ENCODE results near the gene ANKIB1. TPM values are rescaled to one million over a fixed set of nuclear protein-coding genes. Genes with fewer than 3 reads are reported as not detected.
"Not testable (repeated sequence)": the region's sequence is repeated elsewhere in the genome, so short reads cannot be mapped to it uniquely, and the experiment has no call there.

The ANKIB1 gene
- total and polyA plus RNA-seq, 3 donors from 2014 or later = 66.8 to 97.8 (median 84.4) TPM

GRCh38 chr7:92436612-92437445 is 191.1 kb downstream of the ANKIB1 start:
- Histone ChIP-seq H3K4me1 (no peaks in the 10 kb centered on the region), H3K27ac (no peak overlapping the region), H3K27me3 (no peaks in the 10 kb centered on the region), H3K4me3 (no peak overlapping the region), H3K36me3 (ENCODE audit: low read depth, missing control alignments) (no peaks in the 10 kb centered on the region), H3K9me3 (no peaks in the 10 kb centered on the region)
- intact Hi-C loops (cut with DNase I; ENCODE audit: low total_unique reads) = no loop called here
- WGBS, 2 donors = 71 to 75% methylated on average over 7 of the region's 7 CpGs
- no peak for DNase-seq
- no peak for TF ChIP-seq POLR2A (IDR thresholded peaks at IDR 0.05)
- no peak for TF ChIP-seq CTCF (IDR thresholded peaks at IDR 0.05)

- Histone ChIP-seq H3K36me3 (ENCODE audit: low read depth, missing control alignments) (no peaks in the 10 kb centered on the region), H3K27ac (no peak overlapping the region), H3K4me3 (no peak overlapping the region), H3K27me3 (no peaks in the 10 kb centered on the region), H3K4me1 (no peaks in the 10 kb centered on the region), H3K9me3 (no peaks in the 10 kb centered on the region)
- intact Hi-C loops (cut with DNase I; ENCODE audit: low total_unique reads) = no loop called here
- 72 to 75% methylated on average over 6 of the region's 6 CpGs for WGBS, 2 donors
- DNase-seq = no peak
- TF ChIP-seq POLR2A (IDR thresholded peaks at IDR 0.05) (no peak), CTCF (IDR thresholded peaks at IDR 0.05) (no peak)
Observed at GRCh38 chr7:92437956-92438491, 192.2 kb downstream of the ANKIB1 start.

GRCh38 chr7:92442720-92443119 is 196.9 kb downstream of the ANKIB1 start:
- intact Hi-C loops (cut with DNase I; ENCODE audit: low total_unique reads); DNase-seq; H3K4me1 ChIP-seq; H3K9me3 ChIP-seq; H3K27ac ChIP-seq; H3K4me3 ChIP-seq; H3K27me3 ChIP-seq; H3K36me3 ChIP-seq (ENCODE audit: low read depth, missing control alignments): not testable (repeated sequence)
- 91 to 95% methylated on average over 2 of the region's 2 CpGs for WGBS, 2 donors

GRCh38 chr7:92446869-92447344 is 201.1 kb downstream of the ANKIB1 start:
- Histone ChIP-seq H3K27me3 (no peaks in the 10 kb centered on the region), H3K4me1 (peaks cover 6% of the 10 kb centered on the region), H3K36me3 (ENCODE audit: low read depth, missing control alignments) (no peaks in the 10 kb centered on the region), H3K27ac (peak overlapping the region in 1 of 2 donors; percentile 90), H3K4me3 (peak overlapping the region; percentile 85 to 98), H3K9me3 (no peaks in the 10 kb centered on the region)
- TF ChIP-seq POLR2A (IDR thresholded peaks at IDR 0.05) = no peak
- peak in 1 of 3 experiments; percentile 96 for TF ChIP-seq CTCF (IDR thresholded peaks at IDR 0.05)
- intact Hi-C loops (cut with DNase I; ENCODE audit: low total_unique reads) = no loop called here
- 36 to 52% methylated on average over 16 to 21 of the region's 21 CpGs for WGBS, 2 donors
- DNase-seq = peak; percentile 20

- Histone ChIP-seq H3K27ac (peak within 1 kb of the TSS; percentile 90 to 91), H3K36me3 (ENCODE audit: low read depth, missing control alignments) (no peaks in the 10 kb centered on the region), H3K27me3 (no peaks in the 10 kb centered on the region), H3K9me3 (no peaks in the 10 kb centered on the region), H3K4me1 (peaks cover 10% of the 10 kb centered on the region), H3K4me3 (peak within 1 kb of the TSS; percentile 85 to 98)
- TF ChIP-seq POLR2A (IDR thresholded peaks at IDR 0.05) = no peak
- peak in 2 of 3 experiments; percentile 90 to 97 for TF ChIP-seq CTCF (IDR thresholded peaks at IDR 0.05)
- intact Hi-C loops (cut with DNase I; ENCODE audit: low total_unique reads) = no loop called here
- WGBS, 2 donors = 0% methylated on average over 3 to 61 of the region's 87 CpGs
- DNase-seq = peak; percentile 95
Observed at GRCh38 chr7:92447345-92448204, 201.8 kb downstream of the ANKIB1 start, which contains the start of gene GATAD1. Gene GATAD1, plus strand, starts transcription at chr7:92447482. Its CDS starts 248 bp downstream, at chr7:92447730.
